K562 (cell line): ENCODE data around the gene IDH3G. TPM values are rescaled to one million over a fixed set of nuclear protein-coding genes. Genes with fewer than 3 reads are reported as not detected.
A peak's percentile ranks its signal among the peaks of the same experiment; 100 is the strongest.

Experiments
- ATF6 ChIP-seq: sonication (generic); formaldehyde crosslinking; IDR thresholded peaks from 2 replicates; pipeline ENCODE4 v1.4.0; 2020; ENCODE audit warnings: mild to moderate bottlenecking, missing genetic modification reagents
- BHLHE40 ChIP-seq: IDR thresholded peaks from 2 replicates; pipeline ENCODE4 v1.6.1; 2011; ENCODE audit warnings: low read length, improper control_type of control experiment
- CUX1 ChIP-seq: fragments of 200-800 bp; sonication (Bioruptor generic); IDR thresholded peaks from 2 replicates; pipeline ENCODE4 v1.6.1; 2016; ENCODE audit warnings: missing genetic modification characterization, missing compliant biosample characterization
- DLX4 ChIP-seq: fragments of 250-450 bp; sonication (Bioruptor Pico); IDR thresholded peaks from 2 replicates; pipeline ENCODE4 v1.6.1; 2021; ENCODE audit warnings: mild to moderate bottlenecking
- DPF2 ChIP-seq: fragments of 450-650 bp; IDR thresholded peaks from 2 replicates; pipeline ENCODE4 v1.6.1; 2016
- EP300 ChIP-seq: IDR thresholded peaks from 2 replicates; pipeline ENCODE4 v1.6.1; 2012; ENCODE audit warnings: low read length, improper control_type of control experiment
- FOXJ2 ChIP-seq: fragments of 200-800 bp; sonication (Bioruptor generic); IDR thresholded peaks from 2 replicates; pipeline ENCODE4 v1.6.1; 2016; ENCODE audit warnings: missing genetic modification characterization, missing compliant biosample characterization
- GABPB2 ChIP-seq: fragments of 250-450 bp; sonication (Bioruptor Pico); conservative IDR thresholded peaks from 2 replicates; pipeline ENCODE4 v1.5.1; 2021; ENCODE audit warnings: mild to moderate bottlenecking
- HLTF ChIP-seq: fragments of 450-650 bp; IDR thresholded peaks from 2 replicates; pipeline ENCODE4 v1.6.1; 2016
- JUNB ChIP-seq: fragments of 450-650 bp; formaldehyde crosslinking; conservative IDR thresholded peaks from 2 replicates; pipeline ENCODE4 v1.4.0; 2020; ENCODE audit warnings: mild to moderate bottlenecking
- MLLT1 ChIP-seq, 2 experiments: fragments of 450-650 bp; IDR thresholded peaks; 2 replicates each; pipeline ENCODE4 v1.6.1; 2016
- NFE2L1 ChIP-seq: fragments of 450-650 bp; IDR thresholded peaks from 2 replicates; pipeline ENCODE4 v1.6.1; 2016; ENCODE audit warnings: missing genetic modification characterization, low read depth, mild to moderate bottlenecking, missing compliant biosample characterization, moderate library complexity, borderline replicate concordance
- PHF20 ChIP-seq: fragments of 450-650 bp; IDR thresholded peaks from 2 replicates; pipeline ENCODE4 v1.6.1; 2018; ENCODE audit not compliant: partially characterized antibody
- PURB ChIP-seq: sonication (generic); formaldehyde crosslinking; IDR thresholded peaks from 2 replicates; pipeline ENCODE4 v1.9.0; 2021; ENCODE audit warnings: low read depth, mild to moderate bottlenecking, missing genetic modification reagents
- RBBP5 ChIP-seq: fragments of 200-600 bp; sonication (generic); IDR thresholded peaks from 2 replicates; pipeline ENCODE4 v1.6.1; 2012; ENCODE audit warnings: borderline replicate concordance, mild to moderate bottlenecking, low read length, control low read depth, inconsistent platforms; ENCODE audit not compliant: insufficient read depth, poor library complexity, severe bottlenecking
- WHSC1 ChIP-seq: IDR thresholded peaks from one replicate; pipeline ENCODE4 v1.6.1; 2012; ENCODE audit warnings: low read length, control low read depth, inconsistent platforms
- ZNF277 ChIP-seq: fragments of 250-450 bp; sonication (Bioruptor Pico); IDR thresholded peaks from 2 replicates; pipeline ENCODE4 v1.8.0; 2022; ENCODE audit warnings: inconsistent platforms, mild to moderate bottlenecking, moderate library complexity, borderline replicate concordance
- polyA plus RNA-seq, 8 experiments: library from polyadenylated mRNA; depleted of rRNA in 4 of 8; stranded (reverse) in 5 of 8; unstranded in 3 of 8; fragments of >200 nt; fragmentation: Nextera tagmentation in 2 of 8; fragmentation: Illumina TruSeq in 1 of 8; extraction: Ambion mirVana in 2 of 8; extraction: Trizol in 1 of 8; gene quantifications; 2 replicates each; pipeline versions ENCODE4 v1.2.1 to v1.2.3, GENCODE V29; 2011 to 2014; ENCODE audit warnings: inconsistent platforms in 1 of 8, missing spikeins in 1 of 8
- total RNA-seq, 7 experiments: library from RNA; depleted of rRNA in 6 of 7; stranded (reverse); fragments of >200 nt in 6 of 7; fragmentation: Illumina TruSeq in 2 of 7; extraction: Trizol in 2 of 7; gene quantifications; 2 replicates each; pipeline versions ENCODE4 v1.2.1 to v1.2.3, GENCODE V29; 2011 to 2021; ENCODE audit warnings: low replicate concordance in 1 of 7

IDH3G gene
- total and polyA plus RNA-seq, 9 of the 15 experiments (the other 6 are each of a cell fraction or from before 2014, with no cell fraction given), result 24.3 to 72.5 (median 37.9) TPM

- TF ChIP-seq CUX1 (no peak), DPF2 (no peak), DLX4 (CRISPR knock-in tag) (no peak), WHSC1 (no peak), PURB (CRISPR knock-in tag) (no peak), NFE2L1 (tag) (no peak), JUNB (no peak), BHLHE40 (no peak), ZNF277 (no peak), GABPB2 (no peak), EP300 (no peak), RBBP5 (peak; percentile 84), PHF20 (no peak), MLLT1 (IDR thresholded peaks at IDR 0.05) (no peak), FOXJ2 (tag) (no peak), ATF6 (CRISPR knock-in tag) (peak; percentile 59; the same call in 1 of the 2 replicates), HLTF (no peak)
These were observed at the start of gene IDH3G, which contains the start of gene SSR4 (continued) for GRCh38 chrX:153794018-153794896.
